ENCODE results near the gene FUT3. TPM values are rescaled to one million over a fixed set of nuclear protein-coding genes. Genes with fewer than 3 reads are reported as not detected.

FUT3 gene
- total RNA-seq, 1 donor from 2014 or later = 0.84 TPM

DNA sequence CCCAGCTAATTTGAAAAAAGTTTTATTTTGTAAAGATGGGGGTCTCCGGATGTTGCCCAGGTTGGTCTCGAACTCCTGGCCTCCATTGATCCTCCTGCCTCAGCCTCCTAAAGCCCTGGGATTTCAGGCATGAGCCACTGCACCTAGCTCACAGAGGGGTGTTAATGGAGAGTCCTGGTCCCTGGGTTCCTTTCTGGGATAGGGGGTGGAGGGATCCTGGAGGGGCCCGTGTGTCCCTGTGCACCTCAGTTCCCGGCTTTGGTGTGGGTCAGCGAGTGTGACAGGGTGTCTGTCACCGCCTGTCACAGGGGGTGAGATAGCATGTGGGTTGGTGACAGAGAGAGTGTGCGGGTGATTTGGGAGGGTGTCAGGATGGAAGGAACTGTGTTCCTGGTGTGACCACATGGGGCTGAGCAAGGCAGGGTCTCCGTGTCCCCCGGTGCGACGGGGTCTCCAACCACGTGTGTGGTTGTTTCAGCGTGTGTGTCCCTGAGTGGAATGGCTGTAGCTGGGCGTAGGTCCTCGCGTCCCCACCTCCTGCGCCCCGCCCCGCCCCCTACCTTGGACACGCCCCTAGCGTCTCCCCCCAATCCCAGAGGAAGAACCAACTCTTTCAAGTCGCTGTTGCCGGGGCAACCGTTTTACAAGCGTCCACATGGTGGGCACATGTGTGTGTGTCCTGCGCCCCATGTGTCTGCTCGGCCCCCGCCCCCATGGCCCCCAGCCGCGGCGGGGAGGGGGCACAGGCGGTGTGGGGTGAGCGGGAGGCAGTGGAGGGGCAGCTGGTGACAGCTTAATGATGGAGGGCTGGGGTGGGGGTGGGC is 49.2 kb downstream of the FUT3 start:
- Histone ChIP-seq H3K9me3 (ENCODE audit: insufficient read depth, low read depth, low read length) (no peaks in the 10 kb centered on the region), H4K20me1 (ENCODE audit: insufficient read depth, low read length) (no peaks in the 10 kb centered on the region), H3K4me3 (ENCODE audit: insufficient read depth, low read depth, low read length) (no peak overlapping the region), H2AFZ (ENCODE audit: low read depth, low read length) (peak overlapping the region; percentile 19), H3K79me2 (ENCODE audit: insufficient read depth, low read length) (no peaks in the 10 kb centered on the region), H3K36me3 (ENCODE audit: insufficient read depth, low read length) (no peaks in the 10 kb centered on the region), H3K4me1 (ENCODE audit: insufficient read depth, low read length) (peaks cover 5% of the 10 kb centered on the region), H3K4me2 (ENCODE audit: low read length) (no peak overlapping the region), H3K27ac (ENCODE audit: low read depth, low read length) (no peak overlapping the region), H3K27me3 (ENCODE audit: insufficient read depth, low read length) (peaks cover 20% of the 10 kb centered on the region), H3K9ac (ENCODE audit: low read length) (no peak overlapping the region)
- DNase-seq (ENCODE audit: low read depth) = no peak
- TF ChIP-seq EZH2 (IDR thresholded peaks at IDR 0.05; ENCODE audit: insufficient read depth, low read length) = no peak
- TF ChIP-seq, protein P1, sequence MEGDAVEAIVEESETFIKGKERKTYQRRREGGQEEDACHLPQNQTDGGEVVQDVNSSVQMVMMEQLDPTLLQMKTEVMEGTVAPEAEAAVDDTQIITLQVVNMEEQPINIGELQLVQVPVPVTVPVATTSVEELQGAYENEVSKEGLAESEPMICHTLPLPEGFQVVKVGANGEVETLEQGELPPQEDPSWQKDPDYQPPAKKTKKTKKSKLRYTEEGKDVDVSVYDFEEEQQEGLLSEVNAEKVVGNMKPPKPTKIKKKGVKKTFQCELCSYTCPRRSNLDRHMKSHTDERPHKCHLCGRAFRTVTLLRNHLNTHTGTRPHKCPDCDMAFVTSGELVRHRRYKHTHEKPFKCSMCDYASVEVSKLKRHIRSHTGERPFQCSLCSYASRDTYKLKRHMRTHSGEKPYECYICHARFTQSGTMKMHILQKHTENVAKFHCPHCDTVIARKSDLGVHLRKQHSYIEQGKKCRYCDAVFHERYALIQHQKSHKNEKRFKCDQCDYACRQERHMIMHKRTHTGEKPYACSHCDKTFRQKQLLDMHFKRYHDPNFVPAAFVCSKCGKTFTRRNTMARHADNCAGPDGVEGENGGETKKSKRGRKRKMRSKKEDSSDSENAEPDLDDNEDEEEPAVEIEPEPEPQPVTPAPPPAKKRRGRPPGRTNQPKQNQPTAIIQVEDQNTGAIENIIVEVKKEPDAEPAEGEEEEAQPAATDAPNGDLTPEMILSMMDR (IDR thresholded peaks at IDR 0.05; ENCODE audit: insufficient read depth, low read depth, low read length) = no peak
- Mint-ChIP-seq H3K36me3 (ENCODE audit: low read depth, unreplicated experiment) (no peaks in the 10 kb centered on the region), H3K4me3 (ENCODE audit: unreplicated experiment) (no peak overlapping the region), H3K27ac (ENCODE audit: unreplicated experiment) (no peak overlapping the region), H3K9me3 (ENCODE audit: unreplicated experiment) (no peaks in the 10 kb centered on the region), H3K4me1 (ENCODE audit: low read depth, unreplicated experiment) (no peaks in the 10 kb centered on the region), H3K27me3 (ENCODE audit: low read depth, unreplicated experiment) (peaks cover 37% of the 10 kb centered on the region)
- FAIRE-seq = no peak

DNA sequence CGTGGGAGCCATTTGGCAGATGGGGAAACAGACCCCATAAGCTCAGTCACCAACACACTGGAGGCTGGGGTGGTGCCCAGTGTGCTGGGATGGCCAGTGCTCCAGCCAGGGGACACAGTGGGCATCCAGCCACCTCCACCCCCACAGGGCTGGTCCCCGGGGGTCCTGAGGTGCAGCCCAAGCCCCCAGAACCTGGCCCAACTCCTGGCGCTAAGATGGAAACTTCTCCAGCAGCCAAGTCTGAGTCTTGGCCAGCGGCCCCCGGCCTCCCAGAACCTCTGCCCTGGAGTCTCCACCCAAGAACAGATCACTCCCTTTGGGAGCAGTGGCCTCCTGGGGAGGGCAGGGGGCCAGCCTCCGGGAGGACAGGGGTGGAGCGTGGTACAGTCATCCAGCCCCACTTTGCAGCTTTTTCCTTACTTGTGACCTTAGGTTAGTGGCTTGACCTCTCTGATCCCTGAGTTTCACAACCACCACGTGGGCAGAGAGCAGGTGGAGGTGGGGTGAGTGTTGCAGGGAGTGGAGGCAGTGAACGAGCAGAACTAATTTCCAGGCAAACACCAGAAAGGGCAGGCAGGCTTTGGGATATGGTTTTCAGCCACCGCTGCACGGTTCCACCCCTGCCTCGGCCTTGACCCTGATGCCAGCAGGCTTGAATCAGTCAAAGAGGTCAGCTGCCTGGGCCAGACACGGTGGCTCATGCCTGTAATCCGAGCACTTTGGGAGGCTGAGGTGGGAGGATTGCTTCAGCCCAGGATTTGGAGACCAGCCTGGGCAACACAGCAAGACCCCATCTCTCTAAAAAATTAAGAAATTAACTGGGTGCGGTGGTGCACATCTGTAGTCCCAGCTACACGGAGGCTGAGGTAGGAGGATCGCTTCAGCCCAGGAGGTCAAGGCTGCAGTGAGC is 50.6 kb downstream of the FUT3 start:
- H3K4me1 ChIP-seq (ENCODE audit: insufficient read depth, low read length) = peaks cover 5% of the 10 kb centered on the region
- no peak overlapping the region for H3K27ac ChIP-seq (ENCODE audit: low read depth, low read length)
- no peaks in the 10 kb centered on the region for H3K4me1 Mint-ChIP-seq (ENCODE audit: low read depth, unreplicated experiment)
- no peak overlapping the region for H3K9ac ChIP-seq (ENCODE audit: low read length)
- H3K79me2 ChIP-seq (ENCODE audit: insufficient read depth, low read length) = no peaks in the 10 kb centered on the region
- no peaks in the 10 kb centered on the region for H3K9me3 ChIP-seq (ENCODE audit: insufficient read depth, low read depth, low read length)
- no peak for FAIRE-seq
- DNase-seq (ENCODE audit: low read depth) = no peak
- H3K27me3 ChIP-seq (ENCODE audit: insufficient read depth, low read length) = peaks cover 9% of the 10 kb centered on the region
- H3K4me3 ChIP-seq (ENCODE audit: insufficient read depth, low read depth, low read length) = no peak overlapping the region
- H3K36me3 ChIP-seq (ENCODE audit: insufficient read depth, low read length) = no peaks in the 10 kb centered on the region
- TF ChIP-seq, protein P1 (IDR thresholded peaks at IDR 0.05; ENCODE audit: insufficient read depth, low read depth, low read length) = no peak
- no peak for TF ChIP-seq EZH2 (IDR thresholded peaks at IDR 0.05; ENCODE audit: insufficient read depth, low read length)
- H3K4me3 Mint-ChIP-seq (ENCODE audit: unreplicated experiment) = no peak overlapping the region
- H3K9me3 Mint-ChIP-seq (ENCODE audit: unreplicated experiment) = no peaks in the 10 kb centered on the region
- no peak overlapping the region for H3K27ac Mint-ChIP-seq (ENCODE audit: unreplicated experiment)
- no peak overlapping the region for H2AFZ ChIP-seq (ENCODE audit: low read depth, low read length)
- H3K4me2 ChIP-seq (ENCODE audit: low read length) = no peak overlapping the region
- no peaks in the 10 kb centered on the region for H4K20me1 ChIP-seq (ENCODE audit: insufficient read depth, low read length)
- H3K27me3 Mint-ChIP-seq (ENCODE audit: low read depth, unreplicated experiment) = peaks cover 31% of the 10 kb centered on the region
- H3K36me3 Mint-ChIP-seq (ENCODE audit: low read depth, unreplicated experiment) = no peaks in the 10 kb centered on the region
